ENCODE data around the gene RPL18.

The RPL18 gene

GRCh38 chr19:48603001-48603400 is 16.0 kb downstream of the RPL18 start:
- TF ChIP-seq CTCF (IDR thresholded peaks at IDR 0.05; ENCODE audit: extremely low read depth, insufficient read depth, missing control alignments) = no peak
- in situ Hi-C loops (cut with MboI; ENCODE audit: low pct_unique_long_range_greater_than_20kb, low sequenced_read_pairs, unreplicated experiment) = no loop called here
- DNase-seq (ENCODE audit: low spot score) = no peak

- no peak for TF ChIP-seq CTCF (IDR thresholded peaks at IDR 0.05; ENCODE audit: extremely low read depth, insufficient read depth, missing control alignments)
- in situ Hi-C loops (cut with MboI; ENCODE audit: low pct_unique_long_range_greater_than_20kb, low sequenced_read_pairs, unreplicated experiment) = no loop called here
Measured at GRCh38 chr19:48600679-48601417, 18.1 kb downstream of the RPL18 start.

GRCh38 chr19:48598996-48599700 is 19.8 kb downstream of the RPL18 start:
- TF ChIP-seq CTCF (IDR thresholded peaks at IDR 0.05; ENCODE audit: extremely low read depth, insufficient read depth, missing control alignments) = no peak
- in situ Hi-C loops (cut with MboI; ENCODE audit: low pct_unique_long_range_greater_than_20kb, low sequenced_read_pairs, unreplicated experiment) = no loop called here
- DNase-seq (ENCODE audit: low spot score) = no peak

More at GRCh38 chr19:48600679-48601417, 18.1 kb downstream of the RPL18 start:
- no peak for DNase-seq (ENCODE audit: low spot score)

- DNase-seq (ENCODE audit: low spot score) = no peak
- in situ Hi-C loops (cut with MboI; ENCODE audit: low pct_unique_long_range_greater_than_20kb, low sequenced_read_pairs, unreplicated experiment) = no loop called here
- no peak for TF ChIP-seq CTCF (IDR thresholded peaks at IDR 0.05; ENCODE audit: extremely low read depth, insufficient read depth, missing control alignments)
Measured at GRCh38 chr19:48596679-48597465, 22.1 kb downstream of the RPL18 start.

- no peak for TF ChIP-seq CTCF (IDR thresholded peaks at IDR 0.05; ENCODE audit: extremely low read depth, insufficient read depth, missing control alignments)
- DNase-seq (ENCODE audit: low spot score) = no peak
- in situ Hi-C loops (cut with MboI; ENCODE audit: low pct_unique_long_range_greater_than_20kb, low sequenced_read_pairs, unreplicated experiment) = no loop called here
Measured at GRCh38 chr19:48596237-48596636, 22.7 kb downstream of the RPL18 start.

GRCh38 chr19:48595833-48596232 is 23.1 kb downstream of the RPL18 start:
- no peak for DNase-seq (ENCODE audit: low spot score)
- in situ Hi-C loops (cut with MboI; ENCODE audit: low pct_unique_long_range_greater_than_20kb, low sequenced_read_pairs, unreplicated experiment) = no loop called here
- TF ChIP-seq CTCF (IDR thresholded peaks at IDR 0.05; ENCODE audit: extremely low read depth, insufficient read depth, missing control alignments) = no peak

Measured in GM13977 (cell line).